ENCODE measurements around the gene CPNE1. TPM values are rescaled to one million over a fixed set of nuclear protein-coding genes. Genes with fewer than 3 reads are reported as not detected.

The CPNE1 gene
- polyA plus RNA-seq, 3 donors: 153 to 210 (median 167) TPM

- no peak for TF ChIP-seq CTCF (IDR thresholded peaks at IDR 0.05)
- no peak overlapping the region for H3K9ac ChIP-seq (ENCODE audit: insufficient read depth, low read length, poor library complexity, severe bottlenecking)
- H2AFZ ChIP-seq (ENCODE audit: insufficient read depth, low read depth, low read length, poor library complexity, severe bottlenecking): no peak overlapping the region
- H3K27ac Mint-ChIP-seq: no peak overlapping the region
- 85% methylated on average over 2 of the region's 4 CpGs for WGBS (ENCODE audit: insufficient coverage)
- no peak overlapping the region for H3K4me3 ChIP-seq (replicated peaks in 1 of 3; ENCODE audit: low read depth in 2 of 3, low read length in 3 of 3)
- no peak overlapping the region for H3K4me2 ChIP-seq (replicated peaks; ENCODE audit: extremely low read depth, low read length, poor library complexity, severe bottlenecking)
- intact Hi-C loops (cut with micrococcal nuclease): no loop called here
- no peak overlapping the region for H3K27ac ChIP-seq (ENCODE audit: low read depth in 1 of 2, low read length in 2 of 2)
- no peaks in the 10 kb centered on the region for H3K27me3 Mint-ChIP-seq (ENCODE audit: low read depth in 3 of 3)
- no peaks in the 10 kb centered on the region for H3K4me1 ChIP-seq (ENCODE audit: control insufficient read depth in 1 of 2, insufficient read depth in 2 of 2, low read length in 2 of 2)
- H3K36me3 Mint-ChIP-seq: peaks cover 19 to 23% of the 10 kb centered on the region in 2 donors
- peaks cover 99% of the 10 kb centered on the region for H4K20me1 ChIP-seq (ENCODE audit: insufficient read depth, low read length)
- H3K9me3 ChIP-seq (replicated peaks in 1 of 2; ENCODE audit: control insufficient read depth in 1 of 2, insufficient read depth in 1 of 2, low read length in 2 of 2): no peaks in the 10 kb centered on the region
- DNase-seq: no peak
- H3K36me3 ChIP-seq (replicated peaks in 1 of 2; ENCODE audit: control insufficient read depth in 1 of 2, insufficient read depth in 2 of 2, low read length in 2 of 2): peaks cover 47 to 82% of the 10 kb centered on the region in 2 donors
- H3K9me3 Mint-ChIP-seq: no peaks in the 10 kb centered on the region
- peaks cover 6% of the 10 kb centered on the region for H3K4me1 Mint-ChIP-seq
- H3K27me3 ChIP-seq (ENCODE audit: control insufficient read depth in 2 of 2, insufficient read depth in 2 of 2, low read length in 2 of 2): no peaks in the 10 kb centered on the region
- peaks cover 98% of the 10 kb centered on the region for H3K79me2 ChIP-seq (ENCODE audit: insufficient read depth, low read length)
- no peak overlapping the region for H3K4me3 Mint-ChIP-seq
Measured at GRCh38 chr20:35653893-35654292, 10.8 kb downstream of the CPNE1 start.

GRCh38 chr20:35653430-35653734 is 11.3 kb downstream of the CPNE1 start:
- H3K36me3 ChIP-seq (replicated peaks in 1 of 2; ENCODE audit: control insufficient read depth in 1 of 2, insufficient read depth in 2 of 2, low read length in 2 of 2): peaks cover 47 to 83% of the 10 kb centered on the region in 2 donors
- peaks cover 99% of the 10 kb centered on the region for H4K20me1 ChIP-seq (ENCODE audit: insufficient read depth, low read length)
- H3K79me2 ChIP-seq (ENCODE audit: insufficient read depth, low read length): peaks cover 98% of the 10 kb centered on the region
- H3K27me3 Mint-ChIP-seq (ENCODE audit: low read depth in 3 of 3): no peaks in the 10 kb centered on the region
- WGBS (ENCODE audit: insufficient coverage): 96% methylated on average over 3 of the region's 3 CpGs
- no peak overlapping the region for H3K4me2 ChIP-seq (replicated peaks; ENCODE audit: extremely low read depth, low read length, poor library complexity, severe bottlenecking)
- peaks cover 19 to 23% of the 10 kb centered on the region in 2 donors for H3K36me3 Mint-ChIP-seq
- TF ChIP-seq CTCF (IDR thresholded peaks at IDR 0.05): no peak
- H3K27ac Mint-ChIP-seq: no peak overlapping the region
- peaks cover 4% of the 10 kb centered on the region for H3K4me1 Mint-ChIP-seq
- H2AFZ ChIP-seq (ENCODE audit: insufficient read depth, low read depth, low read length, poor library complexity, severe bottlenecking): no peak overlapping the region
- intact Hi-C loops (cut with micrococcal nuclease): no loop called here
- no peaks in the 10 kb centered on the region for H3K9me3 ChIP-seq (replicated peaks in 1 of 2; ENCODE audit: control insufficient read depth in 1 of 2, insufficient read depth in 1 of 2, low read length in 2 of 2)
- no peaks in the 10 kb centered on the region for H3K27me3 ChIP-seq (ENCODE audit: control insufficient read depth in 2 of 2, insufficient read depth in 2 of 2, low read length in 2 of 2)
- H3K27ac ChIP-seq (ENCODE audit: low read depth in 1 of 2, low read length in 2 of 2): no peak overlapping the region
- no peak overlapping the region for H3K9ac ChIP-seq (ENCODE audit: insufficient read depth, low read length, poor library complexity, severe bottlenecking)
- H3K4me3 ChIP-seq (replicated peaks in 1 of 3; ENCODE audit: low read depth in 2 of 3, low read length in 3 of 3): no peak overlapping the region
- no peak overlapping the region for H3K4me3 Mint-ChIP-seq
- H3K9me3 Mint-ChIP-seq: no peaks in the 10 kb centered on the region
- no peaks in the 10 kb centered on the region for H3K4me1 ChIP-seq (ENCODE audit: control insufficient read depth in 1 of 2, insufficient read depth in 2 of 2, low read length in 2 of 2)
- no peak for DNase-seq
